Caco-2 (cell line): ENCODE measurements around the gene GATA3. TPM values are rescaled to one million over a fixed set of nuclear protein-coding genes. Genes with fewer than 3 reads are reported as not detected.

Experiments used
- BruUV-seq: library from RNA; stranded (reverse); fragments of 400-500 nt; replicated peaks from 2 replicates; lab custom pipeline; 2021; lab: Mats Ljungman, UMichigan
- CTCF ChIA-PET: fragments of 300-600 bp; sonication (Branson Sonifier 250); formaldehyde crosslinking; loops from one replicate; lab custom pipeline; 2022; ENCODE audit warnings: antibody characterized with exemption; lab: Charles Lee
- POLR2A ChIA-PET: fragments of 300-600 bp; sonication (Branson Sonifier 250); formaldehyde crosslinking; loops from one replicate; lab custom pipeline; 2022; ENCODE audit warnings: antibody characterized with exemption; lab: Charles Lee
- DNase-seq, 2 experiments: peaks; one replicate each; pipeline versions ENCODE4 v3.0.0 to v3.0.0-alpha.2; 2020 to 2022
- H3K27me3 ChIP-seq: replicated peaks from 2 replicates; pipeline ENCODE4 v1.6.0; 2011; ENCODE audit warnings: low read length; ENCODE audit not compliant: control insufficient read depth, insufficient read depth
- H3K36me3 ChIP-seq: 2 replicates; pipeline ENCODE4 v1.5.1; 2011; ENCODE audit warnings: low read length; ENCODE audit not compliant: control insufficient read depth, insufficient read depth
- H3K4me1 ChIP-seq: fragments of 250-450 bp; sonication (Bioruptor Pico); 2 replicates; pipeline ENCODE4 v1.5.1; 2020; ENCODE audit warnings: mild to moderate bottlenecking
- H3K4me3 ChIP-seq: 2 replicates; pipeline ENCODE4 v1.5.1; 2011; ENCODE audit warnings: low read depth, mild to moderate bottlenecking, control low read depth, low read length
- H3K9me3 ChIP-seq: fragments of 250-450 bp; sonication (Bioruptor Pico); 2 replicates; pipeline ENCODE4 v1.5.1; 2020; ENCODE audit warnings: mild to moderate bottlenecking, moderate library complexity
- H3K27ac Mint-ChIP-seq: one replicate; pipeline ENCODE4 v1.8.0; 2022; ENCODE audit warnings: mixed read lengths; ENCODE audit not compliant: unreplicated experiment
- H3K27me3 Mint-ChIP-seq: one replicate; pipeline ENCODE4 v1.8.0; 2022; ENCODE audit warnings: mixed read lengths; ENCODE audit not compliant: insufficient read depth, unreplicated experiment
- H3K36me3 Mint-ChIP-seq: one replicate; pipeline ENCODE4 v1.8.0; 2022; ENCODE audit warnings: mild to moderate bottlenecking, mixed read lengths; ENCODE audit not compliant: insufficient read depth, unreplicated experiment
- H3K4me1 Mint-ChIP-seq: one replicate; pipeline ENCODE4 v1.8.0; 2022; ENCODE audit warnings: low read depth, mixed read lengths; ENCODE audit not compliant: unreplicated experiment
- H3K4me3 Mint-ChIP-seq: one replicate; pipeline ENCODE4 v1.8.0; 2022; ENCODE audit warnings: mild to moderate bottlenecking, moderate library complexity, mixed read lengths; ENCODE audit not compliant: unreplicated experiment
- H3K9me3 Mint-ChIP-seq: one replicate; pipeline ENCODE4 v1.8.0; 2022; ENCODE audit warnings: mixed read lengths; ENCODE audit not compliant: unreplicated experiment
- intact Hi-C: fragments of 100-400 bp; cut with micrococcal nuclease; formaldehyde crosslinking; loops from one replicate; pipeline ENCODE4 v1.10.0; 2022; ENCODE audit not compliant: unreplicated experiment
- total RNA-seq: library from RNA; stranded (reverse); gene quantifications from 2 replicates; pipeline ENCODE4 v1.2.3, GENCODE V29; 2022
- TF ChIP-seq, protein P1 (sequence below), 2 experiments: fragments of 200-600 bp in 1 of 2; IDR thresholded peaks; 1 replicate in 1 of 2; 2 replicates in 1 of 2; pipeline versions ENCODE4 v1.5.1 to v1.8.0; 2011 to 2022; ENCODE audit warnings: antibody characterized with exemption in 1 of 2, control low read depth in 1 of 2, inconsistent platforms in 1 of 2, low read depth in 1 of 2, low read length in 1 of 2, mild to moderate bottlenecking in 1 of 2, moderate library complexity in 1 of 2; ENCODE audit not compliant: insufficient read depth in 1 of 2, severe bottlenecking in 1 of 2, unreplicated experiment in 1 of 2

GATA3 gene
- total RNA-seq, 1 experiment from 2014 or later = 27.7 TPM

DNA sequence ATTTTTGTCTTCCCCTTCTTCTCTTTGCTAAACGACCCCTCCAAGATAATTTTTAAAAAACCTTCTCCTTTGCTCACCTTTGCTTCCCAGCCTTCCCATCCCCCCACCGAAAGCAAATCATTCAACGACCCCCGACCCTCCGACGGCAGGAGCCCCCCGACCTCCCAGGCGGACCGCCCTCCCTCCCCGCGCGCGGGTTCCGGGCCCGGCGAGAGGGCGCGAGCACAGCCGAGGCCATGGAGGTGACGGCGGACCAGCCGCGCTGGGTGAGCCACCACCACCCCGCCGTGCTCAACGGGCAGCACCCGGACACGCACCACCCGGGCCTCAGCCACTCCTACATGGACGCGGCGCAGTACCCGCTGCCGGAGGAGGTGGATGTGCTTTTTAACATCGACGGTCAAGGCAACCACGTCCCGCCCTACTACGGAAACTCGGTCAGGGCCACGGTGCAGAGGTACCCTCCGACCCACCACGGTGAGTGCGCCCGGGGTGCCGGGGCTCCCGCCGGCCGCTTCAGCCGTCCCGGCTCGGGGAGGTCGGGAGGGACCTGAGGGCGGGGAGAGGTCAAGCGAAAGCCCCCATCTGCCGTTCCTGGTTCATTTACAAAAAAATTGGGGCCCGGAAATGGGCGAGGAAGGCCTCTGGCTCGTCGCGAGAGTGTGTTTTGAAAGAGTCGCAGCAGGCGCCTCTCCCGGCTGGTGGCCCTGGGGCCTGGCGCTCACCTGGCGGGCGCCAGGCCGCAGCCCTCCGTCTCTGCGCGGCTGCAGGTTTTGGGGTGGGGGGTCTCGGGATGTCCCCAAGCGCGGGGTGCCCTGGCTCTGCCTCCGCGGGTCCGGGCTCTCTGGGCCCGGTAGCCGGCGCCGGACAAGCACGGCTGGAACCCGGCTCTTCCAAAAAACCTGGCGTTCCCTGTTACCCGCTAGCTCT is 1.2 kb downstream of the GATA3 start:
- Histone ChIP-seq H3K27me3 (no peaks in the 10 kb centered on the region), H3K4me3 (no peak overlapping the region), H3K36me3 (no peaks in the 10 kb centered on the region; the same call in none of the 2 replicates), H3K4me1 (peaks cover 27% of the 10 kb centered on the region), H3K9me3 (no peaks in the 10 kb centered on the region)
- BruUV-seq = no TSS peak
- Mint-ChIP-seq H3K4me3 (peak overlapping the region; percentile 87), H3K9me3 (no peaks in the 10 kb centered on the region), H3K27ac (peak overlapping the region; percentile 87), H3K27me3 (no peaks in the 10 kb centered on the region), H3K36me3 (peaks cover 64% of the 10 kb centered on the region), H3K4me1 (peaks cover 36% of the 10 kb centered on the region)
- POLR2A ChIA-PET = interaction anchor here (0.5 kb wide), 1 partner anchor 77 kb away, joined by 4 read pairs; no protein-coding TSS in a partner anchor
- TF ChIP-seq, protein P1, sequence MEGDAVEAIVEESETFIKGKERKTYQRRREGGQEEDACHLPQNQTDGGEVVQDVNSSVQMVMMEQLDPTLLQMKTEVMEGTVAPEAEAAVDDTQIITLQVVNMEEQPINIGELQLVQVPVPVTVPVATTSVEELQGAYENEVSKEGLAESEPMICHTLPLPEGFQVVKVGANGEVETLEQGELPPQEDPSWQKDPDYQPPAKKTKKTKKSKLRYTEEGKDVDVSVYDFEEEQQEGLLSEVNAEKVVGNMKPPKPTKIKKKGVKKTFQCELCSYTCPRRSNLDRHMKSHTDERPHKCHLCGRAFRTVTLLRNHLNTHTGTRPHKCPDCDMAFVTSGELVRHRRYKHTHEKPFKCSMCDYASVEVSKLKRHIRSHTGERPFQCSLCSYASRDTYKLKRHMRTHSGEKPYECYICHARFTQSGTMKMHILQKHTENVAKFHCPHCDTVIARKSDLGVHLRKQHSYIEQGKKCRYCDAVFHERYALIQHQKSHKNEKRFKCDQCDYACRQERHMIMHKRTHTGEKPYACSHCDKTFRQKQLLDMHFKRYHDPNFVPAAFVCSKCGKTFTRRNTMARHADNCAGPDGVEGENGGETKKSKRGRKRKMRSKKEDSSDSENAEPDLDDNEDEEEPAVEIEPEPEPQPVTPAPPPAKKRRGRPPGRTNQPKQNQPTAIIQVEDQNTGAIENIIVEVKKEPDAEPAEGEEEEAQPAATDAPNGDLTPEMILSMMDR (IDR thresholded peaks at IDR 0.05; ENCODE audit: insufficient read depth in 1 of 2, low read depth in 1 of 2, low read length in 1 of 2, severe bottlenecking in 1 of 2, unreplicated experiment in 1 of 2) = no peak
- DNase-seq = no peak
- intact Hi-C loops = loop anchor here (10.0 kb wide), 1 partner anchor 1249 kb away; no protein-coding TSS in a partner anchor
- CTCF ChIA-PET = no interaction called here

DNA sequence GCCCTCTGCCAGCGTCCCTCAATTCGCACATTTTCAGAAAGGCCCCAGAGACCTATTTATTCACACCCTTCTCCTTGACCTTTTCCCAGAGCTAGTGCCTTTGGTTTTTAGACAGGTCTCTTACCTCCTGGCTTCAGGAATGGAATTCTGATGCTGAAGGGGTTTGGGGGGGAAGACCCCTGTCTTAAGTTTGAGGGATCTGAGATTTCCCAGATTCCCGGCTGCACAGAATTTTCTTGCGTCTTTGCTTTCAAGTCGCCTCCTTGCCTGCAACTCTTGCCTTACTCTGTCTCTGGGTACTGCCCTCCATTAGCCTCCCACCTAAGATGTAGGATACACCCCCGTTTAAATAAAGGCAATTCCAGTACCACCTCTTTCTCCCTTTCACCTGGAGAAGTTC is 1.9 kb downstream of the GATA3 start:
- H3K36me3 Mint-ChIP-seq = peaks cover 69% of the 10 kb centered on the region
- no peaks in the 10 kb centered on the region for H3K27me3 ChIP-seq
- H3K27me3 Mint-ChIP-seq = no peaks in the 10 kb centered on the region
- H3K4me1 Mint-ChIP-seq = peaks cover 36% of the 10 kb centered on the region
- H3K9me3 Mint-ChIP-seq = no peaks in the 10 kb centered on the region
- intact Hi-C loops = loop anchor here (10.0 kb wide), 1 partner anchor 1248 kb away; no protein-coding TSS in a partner anchor
- H3K36me3 ChIP-seq = no peaks in the 10 kb centered on the region; the same call in none of the 2 replicates
- TF ChIP-seq, protein P1 (IDR thresholded peaks at IDR 0.05; ENCODE audit: insufficient read depth in 1 of 2, low read depth in 1 of 2, low read length in 1 of 2, severe bottlenecking in 1 of 2, unreplicated experiment in 1 of 2) = no peak
- peaks cover 24% of the 10 kb centered on the region for H3K4me1 ChIP-seq
- ChIA-PET CTCF (no interaction called here), POLR2A (interaction anchor here (0.5 kb wide), 1 partner anchor 77 kb away, joined by 4 read pairs; no protein-coding TSS in a partner anchor)
- no peak overlapping the region for H3K4me3 ChIP-seq
- DNase-seq = no peak
- H3K4me3 Mint-ChIP-seq = peak overlapping the region; percentile 66
- peak overlapping the region; percentile 76 for H3K27ac Mint-ChIP-seq
- no peaks in the 10 kb centered on the region for H3K9me3 ChIP-seq
- no TSS peak for BruUV-seq

DNA sequence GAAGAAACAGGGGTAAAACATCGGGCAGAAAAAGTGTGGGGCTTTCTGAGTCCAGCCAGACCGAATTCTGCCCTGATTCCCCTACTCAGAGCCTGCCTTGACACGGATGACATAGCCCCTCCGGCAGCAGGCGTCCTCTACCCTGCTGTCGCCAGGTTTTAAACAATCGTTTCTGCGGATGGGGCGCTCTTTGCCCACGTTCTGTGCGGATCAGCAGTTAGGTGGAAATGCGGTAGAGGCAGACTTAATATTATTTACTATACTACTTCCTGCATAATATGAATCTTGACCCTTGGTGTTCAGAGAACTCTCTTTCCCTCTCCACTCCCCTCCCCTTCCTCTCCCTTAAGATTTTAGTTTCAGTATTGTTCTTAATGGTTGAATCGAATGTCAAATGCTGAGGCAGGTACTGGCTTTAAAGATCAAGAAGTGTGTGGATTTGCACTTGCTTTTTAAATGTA is 2.4 kb downstream of the GATA3 start:
- Histone ChIP-seq H3K36me3 (no peaks in the 10 kb centered on the region; the same call in none of the 2 replicates), H3K27me3 (no peaks in the 10 kb centered on the region), H3K4me3 (no peak overlapping the region), H3K4me1 (peaks cover 25% of the 10 kb centered on the region), H3K9me3 (no peaks in the 10 kb centered on the region)
- peak overlapping the region; percentile 76 for H3K27ac Mint-ChIP-seq
- TF ChIP-seq, protein P1 (IDR thresholded peaks at IDR 0.05; ENCODE audit: insufficient read depth in 1 of 2, low read depth in 1 of 2, low read length in 1 of 2, severe bottlenecking in 1 of 2, unreplicated experiment in 1 of 2) = no peak
- H3K27me3 Mint-ChIP-seq = no peaks in the 10 kb centered on the region
- intact Hi-C loops = loop anchor here (10.0 kb wide), 1 partner anchor 1248 kb away; no protein-coding TSS in a partner anchor
- ChIA-PET POLR2A (no interaction called here), CTCF (no interaction called here)
- H3K4me3 Mint-ChIP-seq = peak overlapping the region; percentile 66
- peaks cover 74% of the 10 kb centered on the region for H3K36me3 Mint-ChIP-seq
- peaks cover 36% of the 10 kb centered on the region for H3K4me1 Mint-ChIP-seq
- no TSS peak for BruUV-seq
- DNase-seq = no peak
- H3K9me3 Mint-ChIP-seq = no peaks in the 10 kb centered on the region
